Esophagus squamous epithelium (tissue), 4 donors: ENCODE results near the gene EVA1A.

Source experiments
- CTCF ChIP-seq, 6 experiments: fragments of 450-650 bp in 4 of 6; fragments of 200-600 bp in 2 of 6; sonication (generic) in 2 of 6; IDR thresholded peaks; one replicate each; pipeline ENCODE4 v1.5.1; 2016 to 2019; ENCODE audit warnings: antibody characterized with exemption in 6 of 6, mild to moderate bottlenecking in 4 of 6, moderate library complexity in 4 of 6
- POLR2A ChIP-seq, 4 donors: fragments of 450-650 bp; IDR thresholded peaks; one replicate each; pipeline ENCODE4 v1.6.1; 2017; ENCODE audit warnings: antibody characterized with exemption in 4 of 4, mild to moderate bottlenecking in 4 of 4, moderate library complexity in 3 of 4

GRCh38 chr2:75454241-75454620 is 106.5 kb downstream of the EVA1A start:
- TF ChIP-seq CTCF (IDR thresholded peaks at IDR 0.05) (no peak), POLR2A (IDR thresholded peaks at IDR 0.05) (no peak)
